CD4-positive, alpha-beta T cell treated with Interleukin-1 beta for 1 hour (primary cell): ENCODE results near the gene CRYBB2.
"Not testable (repeated sequence)": the region's sequence is repeated elsewhere in the genome, so short reads cannot be mapped to it uniquely, and the experiment has no call there.

Experiments
- DNase-seq, 2 donors: peaks; one replicate each; pipeline ENCODE4 v3.0.0-alpha.2; 2020 to 2022

Gene CRYBB2

GRCh38 chr22:25200967-25201366 is 18.5 kb upstream of the CRYBB2 start:
- DNase-seq: no peak

- DNase-seq: no peak
Observed at GRCh38 chr22:25201557-25202273, 17.7 kb upstream of the CRYBB2 start.

GRCh38 chr22:25202290-25202921 is 17.0 kb upstream of the CRYBB2 start:
- DNase-seq: peak; percentile 30 to 52

GRCh38 chr22:25203082-25203481 is 16.4 kb upstream of the CRYBB2 start:
- no peak for DNase-seq

- not testable (repeated sequence) for DNase-seq
Observed at GRCh38 chr22:25204547-25204946, 14.9 kb upstream of the CRYBB2 start.

GRCh38 chr22:25205847-25206246 is 13.6 kb upstream of the CRYBB2 start:
- no peak for DNase-seq

- DNase-seq: no peak
Observed at GRCh38 chr22:25206998-25207397, 12.4 kb upstream of the CRYBB2 start.

GRCh38 chr22:25207553-25208157 is 11.8 kb upstream of the CRYBB2 start:
- no peak for DNase-seq

- no peak for DNase-seq
Observed at GRCh38 chr22:25208328-25208727, 11.1 kb upstream of the CRYBB2 start.

GRCh38 chr22:25208743-25209505 is 10.5 kb upstream of the CRYBB2 start:
- DNase-seq: no peak

GRCh38 chr22:25210793-25211192 is 8.6 kb upstream of the CRYBB2 start:
- DNase-seq: no peak

GRCh38 chr22:25212337-25212736 is 7.1 kb upstream of the CRYBB2 start:
- DNase-seq: no peak

GRCh38 chr22:25213221-25213620 is 6.2 kb upstream of the CRYBB2 start:
- DNase-seq: no peak

- DNase-seq: no peak
Observed at GRCh38 chr22:25216230-25216629, 3.2 kb upstream of the CRYBB2 start.

GRCh38 chr22:25219948-25220442 is 556 bp downstream of the CRYBB2 start:
- no peak for DNase-seq

- no peak for DNase-seq
Observed at GRCh38 chr22:25221790-25222189, 2.4 kb downstream of the CRYBB2 start.

GRCh38 chr22:25223269-25223850 is 3.9 kb downstream of the CRYBB2 start:
- no peak for DNase-seq

- no peak for DNase-seq
Observed at GRCh38 chr22:25228822-25229221, 9.4 kb downstream of the CRYBB2 start.

- not testable (repeated sequence) for DNase-seq
Observed at GRCh38 chr22:25230760-25231159, 11.3 kb downstream of the CRYBB2 start.

- DNase-seq: no peak
Observed at GRCh38 chr22:25232301-25232700, 12.9 kb downstream of the CRYBB2 start.

GRCh38 chr22:25233706-25234105 is 14.3 kb downstream of the CRYBB2 start:
- DNase-seq: not testable (repeated sequence)

GRCh38 chr22:25235547-25236290 is 16.3 kb downstream of the CRYBB2 start:
- peak; percentile 55 to 56 for DNase-seq
